Measurements from ENCODE around the gene SAP130. TPM values are rescaled to one million over a fixed set of nuclear protein-coding genes. Genes with fewer than 3 reads are reported as not detected.
"Not testable (repeated sequence)": the region's sequence is repeated elsewhere in the genome, so short reads cannot be mapped to it uniquely, and the experiment has no call there.

The SAP130 gene
- total and polyA plus RNA-seq, 7 donors: 5.8 to 11.2 (median 6.7) TPM

DNA sequence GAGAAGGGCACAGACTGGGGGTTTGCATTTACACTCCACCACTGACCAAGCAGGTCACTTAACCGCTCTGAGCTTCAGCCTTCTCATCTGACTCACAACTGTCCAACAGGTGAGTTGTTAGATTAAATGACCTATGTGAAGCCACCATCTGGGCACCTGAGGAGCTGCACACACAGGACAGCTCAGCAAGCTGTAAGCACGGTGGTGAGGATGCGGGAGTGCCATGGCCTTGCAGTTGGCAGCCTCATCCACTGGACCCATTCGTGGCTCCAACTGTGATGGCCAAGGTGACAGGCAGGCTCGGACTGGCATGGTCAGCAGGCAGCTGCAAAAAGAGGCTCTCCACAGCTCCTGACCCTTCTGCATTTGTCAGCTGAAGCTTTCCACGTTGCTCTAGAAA lies 118.8 kb downstream of the SAP130 start:
- TF ChIP-seq, protein P1, sequence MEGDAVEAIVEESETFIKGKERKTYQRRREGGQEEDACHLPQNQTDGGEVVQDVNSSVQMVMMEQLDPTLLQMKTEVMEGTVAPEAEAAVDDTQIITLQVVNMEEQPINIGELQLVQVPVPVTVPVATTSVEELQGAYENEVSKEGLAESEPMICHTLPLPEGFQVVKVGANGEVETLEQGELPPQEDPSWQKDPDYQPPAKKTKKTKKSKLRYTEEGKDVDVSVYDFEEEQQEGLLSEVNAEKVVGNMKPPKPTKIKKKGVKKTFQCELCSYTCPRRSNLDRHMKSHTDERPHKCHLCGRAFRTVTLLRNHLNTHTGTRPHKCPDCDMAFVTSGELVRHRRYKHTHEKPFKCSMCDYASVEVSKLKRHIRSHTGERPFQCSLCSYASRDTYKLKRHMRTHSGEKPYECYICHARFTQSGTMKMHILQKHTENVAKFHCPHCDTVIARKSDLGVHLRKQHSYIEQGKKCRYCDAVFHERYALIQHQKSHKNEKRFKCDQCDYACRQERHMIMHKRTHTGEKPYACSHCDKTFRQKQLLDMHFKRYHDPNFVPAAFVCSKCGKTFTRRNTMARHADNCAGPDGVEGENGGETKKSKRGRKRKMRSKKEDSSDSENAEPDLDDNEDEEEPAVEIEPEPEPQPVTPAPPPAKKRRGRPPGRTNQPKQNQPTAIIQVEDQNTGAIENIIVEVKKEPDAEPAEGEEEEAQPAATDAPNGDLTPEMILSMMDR (IDR thresholded peaks at IDR 0.05): no peak
- TF ChIP-seq EP300 (IDR thresholded peaks at IDR 0.05) (no peak), POLR2A (IDR thresholded peaks at IDR 0.05) (no peak), POLR2AphosphoS5 (IDR thresholded peaks at IDR 0.05) (no peak)
- DNase-seq: no peak
- Histone ChIP-seq H3K4me1 (no peaks in the 10 kb centered on the region), H3K4me3 (no peak overlapping the region), H3K27ac (no peak overlapping the region), H3K36me3 (no peaks in the 10 kb centered on the region), H3K9me3 (no peaks in the 10 kb centered on the region), H3K27me3 (no peaks in the 10 kb centered on the region)
- intact Hi-C loops (cut with DNase I): no loop called here
- WGBS, 2 donors: 76 to 79% methylated on average over 6 of the region's 6 CpGs

DNA sequence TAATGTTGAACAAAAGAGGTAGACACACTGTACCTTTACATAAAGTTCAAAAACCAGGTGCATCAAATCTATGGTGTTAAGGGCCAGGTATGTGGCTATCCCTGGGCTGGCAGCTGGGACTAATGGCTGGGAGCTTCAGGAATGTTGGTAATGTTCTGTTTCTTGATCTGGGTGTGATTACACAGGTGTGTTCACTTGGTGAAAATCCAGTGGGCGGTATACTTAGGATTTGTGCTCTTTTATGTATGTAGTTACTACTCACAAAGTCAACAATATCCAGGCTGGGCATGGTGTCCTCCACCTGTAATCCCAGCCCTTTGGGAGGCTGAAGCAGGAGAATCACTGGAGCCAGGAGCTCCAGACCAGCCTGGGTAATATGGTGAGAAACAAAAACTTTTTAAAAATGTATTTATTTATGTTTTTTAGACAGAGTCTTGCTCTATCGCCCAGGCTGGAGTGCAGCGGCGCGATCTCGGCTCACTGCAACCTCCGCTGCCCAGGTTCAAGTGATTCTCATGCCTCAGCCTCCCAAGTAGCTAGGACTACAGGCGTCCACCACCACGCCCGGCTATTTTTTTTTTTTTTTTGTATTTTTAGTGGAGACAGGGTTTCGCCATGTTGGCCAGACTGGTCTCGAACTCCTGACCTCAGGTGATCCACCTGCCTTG lies 120.0 kb downstream of the SAP130 start:
- H3K4me3 ChIP-seq; H3K36me3 ChIP-seq; H3K27me3 ChIP-seq; DNase-seq; H3K9me3 ChIP-seq; H3K4me1 ChIP-seq; intact Hi-C loops (cut with DNase I); H3K27ac ChIP-seq: not testable (repeated sequence)
- WGBS, 2 donors: 87 to 93% methylated on average over 12 of the region's 12 CpGs

DNA sequence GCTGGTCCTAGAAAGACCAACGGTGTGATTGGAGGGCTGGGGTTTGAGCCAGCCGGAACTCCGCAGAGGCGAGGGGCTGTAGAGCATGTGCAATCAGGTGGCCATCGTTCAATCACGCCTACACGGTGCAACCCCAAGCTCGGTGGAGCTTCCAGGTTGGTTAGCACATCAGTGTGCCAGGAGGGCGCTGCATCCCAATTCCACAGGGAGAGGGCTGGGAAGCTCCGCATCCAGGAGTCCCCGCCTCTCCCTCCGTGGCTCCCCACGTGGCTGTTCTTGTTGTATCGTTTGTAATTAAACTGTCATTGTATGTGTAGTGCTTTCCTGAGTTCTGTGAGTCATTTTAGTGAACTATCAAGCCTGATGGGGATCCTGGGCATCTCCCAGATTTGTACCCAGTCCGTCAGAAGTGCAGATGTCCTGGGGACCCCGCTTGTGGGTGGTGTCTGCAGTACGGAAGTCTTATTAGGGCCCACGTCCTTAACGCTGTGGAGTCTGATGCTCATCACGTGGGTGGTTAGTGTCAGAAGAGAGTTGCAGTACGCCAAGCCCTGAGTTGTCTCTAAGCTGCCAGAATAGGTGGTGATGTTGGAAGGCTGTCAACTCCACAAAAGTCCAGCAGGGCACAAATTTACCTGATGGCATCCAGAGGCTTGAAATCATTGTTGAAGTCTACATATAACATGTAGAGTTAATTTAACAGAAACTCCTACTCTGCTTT lies 121.5 kb downstream of the SAP130 start:
- DNase-seq: peak; percentile 54
- WGBS, 2 donors: 66 to 72% methylated on average over 21 of the region's 21 CpGs
- intact Hi-C loops (cut with DNase I): no loop called here

DNA sequence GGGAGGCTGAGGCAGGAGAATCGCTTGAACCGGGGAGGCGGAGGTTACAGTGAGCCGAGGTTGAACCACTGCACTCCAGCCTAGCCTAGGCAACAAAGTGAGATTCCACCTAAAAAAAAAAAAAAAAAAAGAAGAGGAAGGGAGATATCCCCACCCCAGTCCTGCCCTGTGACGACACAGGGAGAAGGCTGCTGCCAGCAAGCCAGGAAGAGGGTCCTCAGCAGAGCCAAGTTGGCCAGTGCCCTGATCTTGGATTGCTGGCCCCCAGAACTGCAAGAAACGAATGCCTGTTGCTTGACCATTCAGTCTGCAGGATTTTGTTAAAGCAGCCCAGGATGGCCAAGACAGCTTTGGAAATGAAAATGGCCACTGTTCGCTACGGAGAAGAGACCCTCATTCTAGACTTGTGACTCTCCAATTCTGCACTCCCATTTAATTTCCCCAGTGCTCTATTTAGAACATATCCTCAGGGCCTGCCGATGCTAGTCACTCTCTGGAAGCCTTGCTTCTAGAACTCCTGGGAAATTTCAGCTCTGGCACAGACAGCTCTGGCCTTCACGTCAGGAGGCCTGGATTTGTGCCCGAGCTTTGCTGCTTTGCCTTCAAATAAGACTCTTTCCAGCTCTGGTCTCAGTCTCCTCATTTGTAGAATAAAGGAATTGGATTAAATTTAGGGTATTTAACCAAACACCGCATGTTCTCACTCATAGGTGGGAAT lies 126.4 kb downstream of the SAP130 start:
- Histone ChIP-seq H3K27me3 (no peaks in the 10 kb centered on the region), H3K36me3 (no peaks in the 10 kb centered on the region), H3K9me3 (no peaks in the 10 kb centered on the region), H3K4me3 (no peak overlapping the region), H3K4me1 (peaks cover 0 to 17% (median 10%) of the 10 kb centered on the region in 4 donors), H3K27ac (peak overlapping the region; percentile 42 to 84 (median 78))
- DNase-seq: peak; percentile 92
- TF ChIP-seq POLR2AphosphoS5 (IDR thresholded peaks at IDR 0.05) (peak; percentile 30 to 72 (median 54)), EP300 (IDR thresholded peaks at IDR 0.05) (peak in 1 of 4 donors; percentile 4), POLR2A (IDR thresholded peaks at IDR 0.05) (no peak)
- 87 to 90% methylated on average over 12 of the region's 12 CpGs for WGBS, 2 donors
- intact Hi-C loops (cut with DNase I): loop anchor here (5.0 kb wide), 1 partner anchor 51 kb away; no protein-coding TSS in a partner anchor

More for the DNA sequence above, 121.5 kb downstream of the SAP130 start:
- Histone ChIP-seq H3K4me3 (no peak overlapping the region), H3K36me3 (no peaks in the 10 kb centered on the region), H3K9me3 (no peaks in the 10 kb centered on the region), H3K4me1 (peaks cover 0 to 10% (median 7%) of the 10 kb centered on the region in 4 donors), H3K27ac (no peak overlapping the region), H3K27me3 (no peaks in the 10 kb centered on the region)
- TF ChIP-seq, protein P1 (IDR thresholded peaks at IDR 0.05): no peak
- TF ChIP-seq POLR2A (IDR thresholded peaks at IDR 0.05) (no peak), EP300 (IDR thresholded peaks at IDR 0.05) (no peak), POLR2AphosphoS5 (IDR thresholded peaks at IDR 0.05) (no peak)

DNA sequence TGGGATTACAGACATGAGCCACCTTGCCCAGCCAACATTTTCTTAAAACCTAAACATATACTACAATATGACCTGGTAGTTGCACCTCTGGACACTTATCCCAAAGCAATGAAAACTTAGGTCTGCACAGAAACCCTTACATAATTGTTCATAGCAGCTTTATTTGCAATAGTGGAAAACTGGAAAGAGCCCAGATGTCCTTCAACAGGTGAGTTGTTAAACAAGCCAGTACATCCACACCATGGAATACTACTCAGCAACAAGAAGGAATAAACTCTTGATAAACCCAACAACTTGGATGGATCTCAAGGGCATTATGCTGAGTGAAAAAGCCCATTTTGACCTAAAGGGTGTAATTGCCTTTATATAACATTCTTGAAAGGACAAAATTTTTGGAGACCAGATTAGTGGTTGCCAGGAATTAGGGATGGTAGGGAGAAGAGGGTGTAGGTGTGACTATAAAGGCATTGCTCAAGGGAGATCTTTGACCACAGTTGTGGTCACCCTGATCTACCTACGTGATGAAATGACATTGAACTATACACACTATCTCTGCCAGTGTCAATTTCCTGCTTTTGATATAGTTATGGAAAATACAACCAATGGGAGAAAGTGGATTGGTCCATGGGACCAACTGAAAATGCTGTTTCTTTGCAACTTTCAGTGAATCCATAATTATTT lies 130.2 kb downstream of the SAP130 start:
- peaks cover 0 to 17% (median 10%) of the 10 kb centered on the region in 4 donors for H3K4me1 ChIP-seq
- TF ChIP-seq POLR2A (IDR thresholded peaks at IDR 0.05): no peak
- TF ChIP-seq POLR2AphosphoS5 (IDR thresholded peaks at IDR 0.05): no peak
- TF ChIP-seq EP300 (IDR thresholded peaks at IDR 0.05): no peak
- TF ChIP-seq, protein P1 (IDR thresholded peaks at IDR 0.05): no peak

More for the DNA sequence above, 130.2 kb downstream of the SAP130 start:
- Histone ChIP-seq H3K4me3 (no peak overlapping the region), H3K9me3 (no peaks in the 10 kb centered on the region), H3K36me3 (no peaks in the 10 kb centered on the region), H3K27me3 (no peaks in the 10 kb centered on the region), H3K27ac (no peak overlapping the region)
- no peak for DNase-seq
- WGBS, 2 donors: 62 to 66% methylated on average over 1 of the region's 1 CpG
- intact Hi-C loops (cut with DNase I): no loop called here
